ENCODE data around the gene RNF149. TPM values are rescaled to one million over a fixed set of nuclear protein-coding genes. Genes with fewer than 3 reads are reported as not detected.

The RNF149 gene
- total and polyA plus RNA-seq, 10 donors, result 31.8 to 398 (median 211) TPM

GRCh38 chr2:101310834-101311695 lies 2.6 kb upstream of the RNF149 start:
- DNase-seq, result no peak
- 65 to 81% (median 77%) methylated on average over 7 of the region's 7 CpGs for WGBS, 5 donors
- no peaks in the 10 kb centered on the region for H3K27me3 ChIP-seq (replicated peaks in 1 of 7)
- H3K9me3 ChIP-seq, result no peaks in the 10 kb centered on the region
- TF ChIP-seq CTCF (IDR thresholded peaks at IDR 0.05 in 8 of 11, conservative IDR thresholded peaks at IDR 0.05 in 3 of 11) (no peak), POLR2AphosphoS5 (IDR thresholded peaks at IDR 0.05) (no peak)
- H3K4me3 ChIP-seq, result peak overlapping the region in 1 of 8 donors; percentile 87
- intact Hi-C loops (cut with DNase I; ENCODE audit: low total_unique reads), result no loop called here
- peak overlapping the region; percentile 3 to 100 (median 98) for H3K27ac ChIP-seq
- peaks cover 11 to 61% (median 41%) of the 10 kb centered on the region in 6 donors for H3K4me1 ChIP-seq
- peaks cover 0 to 3% (median 0%) of the 10 kb centered on the region in 6 donors for H3K36me3 ChIP-seq

GRCh38 chr2:101310090-101310833 lies 1.8 kb upstream of the RNF149 start:
- H3K27ac ChIP-seq, result peak overlapping the region; percentile 3 to 100 (median 98)
- no peaks in the 10 kb centered on the region for H3K9me3 ChIP-seq
- WGBS, 5 donors, result 67 to 84% (median 81%) methylated on average over 10 of the region's 10 CpGs
- intact Hi-C loops (cut with DNase I; ENCODE audit: low total_unique reads), result no loop called here
- peaks cover 17 to 69% (median 49%) of the 10 kb centered on the region in 6 donors for H3K4me1 ChIP-seq
- TF ChIP-seq CTCF (IDR thresholded peaks at IDR 0.05 in 8 of 11, conservative IDR thresholded peaks at IDR 0.05 in 3 of 11), result no peak
- no peak for TF ChIP-seq POLR2A (IDR thresholded peaks at IDR 0.05)
- TF ChIP-seq POLR2AphosphoS5 (IDR thresholded peaks at IDR 0.05), result no peak
- DNase-seq, result no peak
- H3K27me3 ChIP-seq (replicated peaks in 1 of 7), result no peaks in the 10 kb centered on the region
- H3K36me3 ChIP-seq, result peaks cover 0 to 11% (median 0%) of the 10 kb centered on the region in 6 donors
- peak overlapping the region in 1 of 8 donors; percentile 87 for H3K4me3 ChIP-seq

GRCh38 chr2:101307950-101308431 lies 510 bp downstream of the RNF149 start:
- peak; percentile 92 for DNase-seq
- Histone ChIP-seq H3K4me3 (peak overlapping the region; percentile 69 to 87 (median 78)), H3K27ac (peak overlapping the region; percentile 96 to 100 (median 98)), H3K36me3 (peaks cover 0 to 33% (median 3%) of the 10 kb centered on the region in 6 donors), H3K4me1 (peaks cover 30 to 91% (median 71%) of the 10 kb centered on the region in 6 donors), H3K27me3 (replicated peaks in 1 of 7) (no peaks in the 10 kb centered on the region), H3K9me3 (no peaks in the 10 kb centered on the region)
- WGBS, 5 donors, result 0 to 2% (median 1%) methylated on average over 21 to 57 of the region's 57 CpGs
- intact Hi-C loops (cut with DNase I; ENCODE audit: low total_unique reads), result loop anchor here (10.0 kb wide), 1 partner anchor 53 kb away; the partner anchor contains the start of gene CNOT11
- no peak for TF ChIP-seq CTCF (IDR thresholded peaks at IDR 0.05 in 8 of 11, conservative IDR thresholded peaks at IDR 0.05 in 3 of 11)
- TF ChIP-seq POLR2AphosphoS5 (IDR thresholded peaks at IDR 0.05), result no peak
- no peak for TF ChIP-seq POLR2A (IDR thresholded peaks at IDR 0.05)
